ENCODE measurements around the gene SLC25A12.
"Not testable (repeated sequence)": the region's sequence is repeated elsewhere in the genome, so short reads cannot be mapped to it uniquely, and the experiment has no call there.

The SLC25A12 gene, protein sequence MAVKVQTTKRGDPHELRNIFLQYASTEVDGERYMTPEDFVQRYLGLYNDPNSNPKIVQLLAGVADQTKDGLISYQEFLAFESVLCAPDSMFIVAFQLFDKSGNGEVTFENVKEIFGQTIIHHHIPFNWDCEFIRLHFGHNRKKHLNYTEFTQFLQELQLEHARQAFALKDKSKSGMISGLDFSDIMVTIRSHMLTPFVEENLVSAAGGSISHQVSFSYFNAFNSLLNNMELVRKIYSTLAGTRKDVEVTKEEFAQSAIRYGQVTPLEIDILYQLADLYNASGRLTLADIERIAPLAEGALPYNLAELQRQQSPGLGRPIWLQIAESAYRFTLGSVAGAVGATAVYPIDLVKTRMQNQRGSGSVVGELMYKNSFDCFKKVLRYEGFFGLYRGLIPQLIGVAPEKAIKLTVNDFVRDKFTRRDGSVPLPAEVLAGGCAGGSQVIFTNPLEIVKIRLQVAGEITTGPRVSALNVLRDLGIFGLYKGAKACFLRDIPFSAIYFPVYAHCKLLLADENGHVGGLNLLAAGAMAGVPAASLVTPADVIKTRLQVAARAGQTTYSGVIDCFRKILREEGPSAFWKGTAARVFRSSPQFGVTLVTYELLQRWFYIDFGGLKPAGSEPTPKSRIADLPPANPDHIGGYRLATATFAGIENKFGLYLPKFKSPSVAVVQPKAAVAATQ

DNA sequence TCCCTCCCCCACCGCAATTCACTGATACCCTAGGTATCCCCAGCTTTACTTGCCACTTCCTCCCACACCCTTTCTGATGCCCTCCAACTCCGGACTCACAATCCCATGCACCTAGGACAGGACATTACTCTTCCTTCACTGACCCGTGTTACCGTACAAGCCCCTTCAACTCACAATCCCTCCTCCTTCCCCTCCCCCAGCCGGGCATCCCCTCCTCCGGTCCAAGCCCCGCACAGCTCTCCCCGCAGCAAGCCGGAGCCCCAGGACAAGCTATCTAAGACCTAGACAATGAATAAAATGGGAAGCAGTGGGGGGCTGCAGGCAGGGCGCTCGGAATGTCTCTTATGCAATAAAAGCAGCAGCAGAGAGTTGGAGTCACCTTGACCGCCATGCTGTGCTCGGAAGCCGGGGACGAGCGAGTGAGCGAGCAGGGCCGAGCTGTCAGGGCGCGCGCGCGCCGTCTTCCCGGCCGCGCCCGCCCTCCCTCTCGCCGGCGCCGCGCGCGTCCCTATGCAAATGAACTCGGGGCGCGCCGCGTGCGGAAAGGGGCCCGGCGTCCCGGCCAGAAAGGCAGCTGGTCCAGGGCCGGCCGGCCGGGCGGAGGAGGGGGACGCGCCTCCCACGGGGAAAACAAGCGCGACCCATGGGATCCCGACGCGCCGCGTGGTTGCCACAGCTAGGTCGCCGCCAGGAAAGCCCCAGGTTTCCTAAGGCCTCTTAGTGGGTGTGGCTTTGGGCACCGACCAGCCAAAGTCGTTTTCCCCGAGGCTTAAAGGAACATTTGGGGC, at the start of gene SLC25A12:
TSS of gene SLC25A12 (minus strand) at position 421 of the 788 bp plus-strand sequence. CDS start at position 391, 30 bp downstream.
- peak; percentile 78 for DNase-seq (ENCODE audit: low read depth)

DNA sequence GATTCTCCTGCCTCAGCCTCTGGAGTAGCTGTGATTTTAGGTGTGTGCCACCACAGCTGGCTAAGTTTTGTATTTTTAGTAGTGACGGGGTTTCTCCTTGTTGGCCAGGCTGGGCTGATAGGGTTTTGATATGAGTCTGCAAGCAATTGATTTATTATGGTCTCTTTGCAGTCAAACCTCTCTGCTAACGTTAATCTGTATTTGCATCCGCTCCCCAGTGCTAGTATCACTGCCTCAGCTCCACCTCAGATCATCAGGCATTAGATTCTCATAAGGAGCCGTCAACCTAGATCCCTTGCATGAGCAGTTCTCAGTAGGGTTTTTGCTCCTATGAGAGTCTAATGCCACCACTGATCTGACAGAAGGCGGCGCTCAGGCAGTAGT, 47.3 kb upstream of the SLC25A12 start:
- DNase-seq (ENCODE audit: low read depth): no peak

DNA sequence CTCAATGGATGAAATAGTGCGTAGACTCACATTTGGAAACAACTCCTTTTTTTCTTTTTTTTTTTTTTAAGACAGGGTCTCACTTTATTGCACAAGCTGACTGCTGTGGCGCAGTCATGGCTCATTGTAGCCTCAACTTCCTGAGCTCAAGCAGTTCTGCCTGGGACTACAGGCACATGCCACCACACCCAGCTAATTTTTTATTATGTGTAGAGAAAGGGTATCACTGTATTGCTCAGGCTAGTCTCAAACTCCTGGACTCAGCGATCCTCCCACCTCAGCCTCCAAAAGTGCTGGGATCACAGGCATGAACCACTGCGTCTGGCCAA, 45.7 kb upstream of the SLC25A12 start:
- no peak for DNase-seq (ENCODE audit: low read depth)

DNA sequence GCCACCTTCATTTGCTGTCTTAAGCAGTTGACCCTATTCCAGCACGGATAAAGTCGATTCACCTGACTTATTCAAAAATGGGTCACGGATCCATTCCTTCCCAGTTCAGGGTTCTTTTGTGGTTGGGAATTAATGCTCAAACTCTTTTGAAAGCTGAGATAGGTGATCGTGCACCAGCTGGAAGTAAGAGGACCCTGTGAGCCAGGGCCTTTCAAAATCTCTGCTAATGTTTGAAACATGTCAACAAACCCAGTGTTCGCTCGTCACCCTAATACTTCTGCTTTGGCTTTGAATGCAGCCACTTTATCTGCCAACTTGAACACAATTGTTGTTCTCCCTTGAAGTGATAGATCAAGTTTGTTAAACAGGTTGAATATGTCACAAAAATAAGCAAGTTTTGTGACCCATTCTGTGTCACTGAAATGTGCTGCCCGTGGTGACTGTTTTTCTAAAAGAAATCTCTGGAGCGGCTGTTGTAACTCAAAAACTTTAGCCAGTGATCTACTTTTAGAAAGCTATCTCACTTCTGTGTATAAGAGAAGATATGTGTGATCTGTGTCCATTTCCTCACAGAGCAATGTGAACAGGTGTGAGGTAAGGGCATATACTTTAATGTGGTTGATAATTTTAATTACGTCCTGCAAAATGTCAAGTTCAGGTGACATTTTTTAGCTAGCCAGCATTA, 45.2 kb upstream of the SLC25A12 start:
- DNase-seq (ENCODE audit: low read depth): no peak

DNA sequence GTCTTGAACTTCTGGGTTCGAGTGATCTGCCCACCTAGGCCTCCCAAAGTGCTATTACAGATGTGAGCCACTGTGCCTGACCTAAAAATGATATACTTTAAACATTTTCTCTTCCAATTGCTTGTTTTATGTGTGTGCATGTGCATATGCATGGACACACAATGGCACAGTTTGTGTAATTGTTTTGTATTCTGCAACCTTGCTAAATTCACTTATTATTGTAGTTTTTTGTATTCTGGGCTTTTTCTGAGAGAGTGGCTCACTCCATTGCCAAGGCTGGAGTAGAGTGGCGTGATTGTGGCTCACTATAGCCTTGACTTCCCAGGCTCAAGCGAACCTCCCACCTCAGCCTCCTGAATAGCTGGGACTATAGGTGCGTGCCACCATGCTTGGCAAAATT, 36.3 kb upstream of the SLC25A12 start:
- DNase-seq (ENCODE audit: low read depth): no peak

DNA sequence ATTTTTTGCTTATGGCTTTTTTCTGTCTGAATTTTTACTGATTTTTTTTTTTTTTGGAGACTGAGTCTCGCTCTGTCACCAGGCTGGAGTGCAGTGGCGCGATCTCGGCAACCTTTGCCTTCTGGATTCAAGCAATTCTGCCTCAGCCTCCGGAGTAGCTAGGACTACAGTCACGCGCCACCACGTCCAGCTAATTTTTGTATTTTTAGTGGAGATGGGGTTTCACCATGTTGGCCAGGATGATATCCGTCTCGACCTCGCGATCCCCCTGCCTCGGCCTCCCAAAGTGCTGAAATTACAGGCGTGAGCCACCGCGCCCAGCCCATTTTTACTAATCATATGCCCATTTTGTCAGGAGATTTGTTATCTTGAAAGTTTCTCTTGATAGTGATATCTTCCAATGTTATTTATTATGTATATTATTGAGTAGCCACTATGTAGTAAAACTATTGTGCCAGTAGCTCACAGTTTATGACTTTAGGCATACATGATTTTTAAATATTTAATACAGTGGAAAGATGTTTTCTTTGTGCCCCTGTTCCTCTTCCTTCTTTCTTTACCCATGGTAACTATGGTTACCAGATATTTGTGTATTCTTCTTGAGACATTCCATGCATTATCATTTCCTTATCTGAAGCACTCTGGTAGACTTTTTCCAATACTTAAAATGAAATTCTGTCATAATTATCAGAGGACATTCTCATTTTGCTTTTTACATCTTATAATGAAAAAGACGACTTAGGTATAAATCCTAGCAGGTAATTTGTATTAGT, 30.3 kb upstream of the SLC25A12 start:
- no peak for DNase-seq (ENCODE audit: low read depth)

DNA sequence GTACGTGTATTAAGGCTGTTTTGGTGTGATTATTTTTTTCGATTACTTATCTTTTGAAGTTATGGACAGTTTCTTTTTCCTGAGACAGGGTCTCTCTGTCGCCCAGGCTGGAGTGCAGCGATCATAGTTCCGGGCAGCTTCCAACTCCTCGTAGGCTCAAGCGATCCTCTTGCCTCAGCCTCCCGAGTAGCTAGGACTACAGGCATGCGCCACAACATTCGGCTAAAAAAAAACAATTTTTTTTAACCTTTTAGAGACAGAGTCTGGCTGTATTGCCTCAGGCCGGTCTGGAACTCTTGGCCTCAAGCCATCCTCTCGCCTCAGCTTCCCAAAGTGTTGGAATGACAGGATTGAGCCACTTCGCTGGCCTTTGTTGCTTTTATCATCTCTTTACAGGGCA, 29.2 kb upstream of the SLC25A12 start:
- DNase-seq (ENCODE audit: low read depth): no peak

DNA sequence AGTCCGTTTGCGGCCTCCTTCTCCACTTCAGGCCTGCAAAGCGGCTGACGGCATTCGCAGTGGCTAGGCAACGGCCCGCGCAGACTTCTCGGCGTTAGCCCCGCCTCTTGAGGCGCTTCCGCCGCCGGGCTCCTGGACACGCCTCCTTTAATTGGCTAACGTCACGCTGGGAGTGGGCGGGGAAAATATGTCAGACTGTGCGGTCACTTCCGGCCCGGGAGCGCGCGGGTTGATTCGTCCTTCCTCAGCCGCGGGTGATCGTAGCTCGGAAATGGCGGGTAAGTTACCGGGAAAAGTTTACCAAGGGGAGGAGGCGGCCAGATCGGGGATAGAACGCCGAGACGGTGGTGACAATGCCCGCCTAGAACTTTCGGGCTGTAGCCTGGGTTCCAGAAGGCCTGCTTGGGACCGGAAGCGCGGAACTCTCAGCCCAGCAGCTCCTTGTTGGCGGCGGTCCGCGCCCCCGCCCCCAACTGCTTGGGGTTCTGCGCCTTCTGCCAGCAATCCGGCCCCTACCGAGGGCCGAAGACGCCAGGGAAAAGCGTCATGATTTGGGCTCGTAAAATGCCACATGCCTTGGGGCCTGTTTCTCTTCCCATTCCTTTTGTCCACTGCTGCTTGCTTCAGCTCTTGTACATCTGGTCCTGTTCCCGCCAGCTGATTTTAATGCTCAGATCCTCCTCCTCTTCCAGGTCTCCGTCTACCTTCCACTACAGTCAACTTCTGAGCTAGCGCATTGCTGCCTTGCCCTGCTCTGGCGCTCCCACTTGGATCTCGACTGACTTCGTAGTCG, 28.4 kb upstream of the SLC25A12 start, which contains the start of gene HAT1:
TSS of gene HAT1 (plus strand) at position 232 of the 793 bp plus-strand sequence. CDS start at position 272, 40 bp downstream.
- peak; percentile 97 for DNase-seq (ENCODE audit: low read depth)

DNA sequence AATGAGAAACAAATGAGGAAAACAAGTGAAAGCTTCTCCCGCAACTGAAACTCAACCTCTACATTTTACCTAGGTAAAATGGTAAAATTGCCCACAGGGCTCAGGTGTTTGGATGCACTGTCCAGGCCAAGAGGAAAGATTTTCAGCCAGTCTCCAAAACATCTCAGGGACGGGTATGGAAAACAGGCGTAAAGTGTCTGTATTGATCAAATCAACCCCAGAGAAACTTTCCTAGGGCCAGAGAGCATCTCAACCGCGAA, 27.9 kb upstream of the SLC25A12 start:
- DNase-seq (ENCODE audit: low read depth): no peak

DNA sequence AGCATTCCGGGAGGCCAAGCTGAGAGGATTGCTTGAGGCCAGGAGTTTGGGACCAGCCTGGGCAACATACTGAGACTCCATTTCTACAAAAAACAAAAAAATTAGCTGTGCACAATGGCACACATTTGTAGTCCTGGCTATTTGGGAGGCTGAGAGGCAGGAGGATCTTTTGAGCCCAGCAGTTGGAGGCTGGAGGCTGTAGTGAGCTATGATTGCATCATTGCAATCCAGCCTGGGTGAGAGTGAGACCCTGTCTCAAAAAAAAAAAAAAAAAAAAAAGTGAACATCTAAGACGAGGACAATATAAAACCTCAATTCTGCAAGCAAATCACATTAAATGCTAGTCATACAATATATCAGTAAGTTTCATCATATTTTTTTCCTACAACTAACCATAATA, 25.4 kb upstream of the SLC25A12 start:
- DNase-seq (ENCODE audit: low read depth): no peak

DNA sequence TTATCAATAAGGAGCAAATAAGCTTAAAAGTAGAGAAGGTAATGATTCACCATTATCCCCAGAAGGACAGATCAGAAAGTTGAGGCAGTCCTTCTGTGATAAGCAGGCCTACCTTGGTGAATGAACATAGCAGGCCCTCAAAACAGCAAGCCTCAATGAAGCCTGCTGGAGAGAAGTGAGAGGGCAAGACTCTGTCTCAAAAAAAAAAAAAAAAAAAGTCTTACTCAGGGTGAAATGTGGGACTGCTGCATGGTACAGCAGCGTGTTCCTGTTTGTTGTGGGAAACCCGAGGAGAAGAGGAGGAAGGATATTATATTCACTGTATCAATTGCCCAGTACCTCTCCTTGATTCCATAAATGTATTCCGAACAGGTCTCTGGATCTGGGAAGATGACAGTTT, 19.5 kb upstream of the SLC25A12 start:
- DNase-seq (ENCODE audit: low read depth): no peak

DNA sequence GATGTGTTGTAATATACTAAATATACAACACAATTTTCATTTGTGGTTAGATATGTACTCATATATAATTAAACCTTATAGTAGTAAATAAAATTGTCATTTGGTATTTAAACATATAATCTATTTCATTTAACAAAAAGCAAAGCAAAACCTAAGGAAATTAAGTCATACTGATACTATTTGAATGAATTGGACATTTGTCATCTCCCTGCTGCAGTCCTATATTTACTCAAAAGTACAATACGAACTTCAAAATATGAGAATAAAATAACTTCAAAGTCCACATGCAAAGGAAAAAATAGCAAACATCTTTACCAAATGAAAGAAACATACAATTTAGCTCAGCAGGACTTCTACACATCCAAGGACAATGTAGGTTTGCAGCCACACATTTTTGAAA, 16.4 kb upstream of the SLC25A12 start:
- DNase-seq (ENCODE audit: low read depth): no peak

DNA sequence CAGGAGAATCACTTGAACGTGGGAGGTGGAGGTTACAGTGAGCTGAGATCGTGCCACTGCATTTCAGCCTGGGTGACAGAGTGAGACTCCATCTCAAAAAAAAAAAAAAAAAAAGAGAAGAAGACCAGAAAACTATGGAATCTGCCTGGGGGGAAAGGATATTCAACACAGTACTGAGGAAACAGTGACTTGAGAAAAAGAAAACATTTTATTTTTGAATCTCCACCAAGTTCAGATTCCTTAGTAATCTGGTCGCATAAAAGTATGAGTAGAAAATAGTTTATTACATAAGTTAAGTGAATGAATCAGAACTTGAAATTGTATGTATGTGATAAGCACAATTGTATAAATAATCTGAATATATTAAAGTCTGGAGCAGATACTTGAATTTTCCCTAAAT, 15.2 kb upstream of the SLC25A12 start:
- DNase-seq (ENCODE audit: low read depth): no peak

DNA sequence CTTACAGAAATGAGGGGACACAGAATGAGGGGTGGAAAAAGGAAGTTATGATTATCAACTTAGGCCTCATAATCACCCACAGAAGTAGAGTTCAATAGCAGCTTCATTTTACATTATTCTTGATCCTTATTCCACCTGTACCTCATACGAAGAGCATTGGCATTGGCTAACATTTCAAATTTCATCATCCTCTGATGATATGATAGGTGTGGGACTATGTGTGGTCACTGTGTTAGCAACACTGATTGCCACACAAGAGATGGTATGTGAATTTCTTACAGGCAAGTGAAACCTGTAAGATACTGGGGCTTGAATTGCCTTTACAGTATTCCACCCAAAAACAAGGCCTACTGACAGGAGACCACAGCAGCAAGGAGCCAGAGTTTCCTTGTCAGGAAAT, 14.2 kb upstream of the SLC25A12 start:
- DNase-seq (ENCODE audit: low read depth): no peak

DNA sequence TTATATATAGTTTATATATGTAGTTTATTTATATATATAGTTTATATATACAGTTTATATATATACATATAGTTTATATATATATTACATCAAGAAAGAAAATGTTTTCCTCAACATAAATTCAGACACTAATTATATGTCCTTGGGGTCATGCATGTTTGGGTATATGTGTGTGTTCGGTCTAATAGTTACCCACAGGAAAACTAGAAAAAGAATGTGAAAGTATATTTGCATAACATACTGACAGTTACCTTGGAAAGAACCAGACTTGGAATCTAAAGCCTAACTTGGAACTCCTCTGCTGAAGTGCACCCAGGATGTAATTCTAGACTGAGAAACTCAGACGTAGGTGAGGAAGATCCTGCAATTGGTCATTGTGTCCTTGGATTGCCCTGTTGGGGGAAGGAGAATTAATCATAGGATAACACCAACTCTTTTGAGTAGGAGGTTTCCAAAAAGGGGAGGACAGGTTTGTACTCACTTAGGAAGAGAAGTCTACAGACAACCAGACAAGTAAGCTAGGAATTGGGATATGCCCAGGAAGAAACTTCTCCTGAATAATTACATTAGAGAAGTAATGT, 8.9 kb upstream of the SLC25A12 start:
- no peak for DNase-seq (ENCODE audit: low read depth)

DNA sequence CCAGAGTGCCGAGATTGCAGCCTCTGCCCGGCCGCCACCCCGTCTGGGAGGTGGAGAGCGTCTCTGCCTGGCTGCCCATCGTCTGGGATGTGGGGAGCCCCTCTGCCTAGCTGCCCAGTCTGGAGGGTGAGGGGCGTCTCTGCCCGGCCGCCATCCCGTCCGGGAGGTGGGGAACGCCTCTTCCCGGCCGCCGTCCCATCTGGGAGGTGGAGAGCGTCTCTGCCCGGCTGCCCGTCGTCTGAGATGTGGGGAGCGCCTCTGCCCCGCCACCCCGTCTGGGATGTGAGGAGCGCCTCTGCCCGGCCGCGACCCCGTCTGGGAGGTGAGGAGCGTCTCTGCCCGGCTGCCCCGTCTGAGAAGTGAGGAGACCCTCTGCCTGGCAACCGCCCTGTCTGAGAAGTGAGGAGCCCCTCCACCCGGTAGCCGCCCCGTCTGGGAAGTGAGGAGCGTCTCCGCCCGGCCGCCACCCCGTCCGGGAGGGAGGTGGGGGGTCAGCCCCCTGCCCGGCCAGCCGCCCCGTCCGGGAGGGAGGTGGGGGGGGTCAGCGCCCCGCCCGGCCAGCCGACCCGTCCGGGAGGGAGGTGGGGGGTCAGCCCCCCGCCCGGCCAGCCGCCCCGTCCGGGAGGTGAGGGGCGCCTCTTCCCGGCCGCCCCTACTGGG, 5.7 kb upstream of the SLC25A12 start:
- DNase-seq (ENCODE audit: low read depth): not testable (repeated sequence)

DNA sequence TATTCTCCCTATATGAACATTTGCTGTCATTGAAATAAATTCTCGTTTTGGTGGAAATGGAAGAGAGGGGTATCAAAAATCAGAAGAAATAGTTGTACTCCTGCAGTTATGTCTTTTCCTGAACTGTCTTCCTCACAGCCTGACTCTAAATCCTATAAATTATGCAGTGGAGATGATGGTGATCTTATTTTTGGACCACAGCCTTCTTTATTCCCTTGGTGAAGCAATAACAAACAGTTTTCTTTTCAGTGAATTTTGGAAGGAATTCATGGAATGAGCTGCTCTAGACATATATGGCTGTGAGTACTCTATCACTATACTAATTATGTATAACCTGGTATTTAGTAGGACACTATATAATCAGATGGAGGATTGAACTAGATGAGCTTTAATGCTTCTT, 1.7 kb upstream of the SLC25A12 start:
- no peak for DNase-seq (ENCODE audit: low read depth)

DNA sequence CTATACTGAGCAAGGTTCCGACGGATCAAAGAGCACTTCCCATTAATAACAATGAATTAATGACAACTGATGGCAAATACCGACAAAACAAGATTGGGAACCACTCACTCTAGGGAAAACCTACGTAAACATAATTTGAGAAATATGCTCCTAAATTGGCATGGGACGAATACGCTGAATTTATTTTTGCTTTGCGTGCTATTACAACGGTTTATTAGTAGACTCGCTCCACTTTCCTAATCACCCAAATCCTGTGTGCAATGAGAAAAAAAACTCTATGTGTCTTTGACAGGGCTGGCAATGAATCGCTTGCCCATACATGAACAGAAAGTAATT, 536 bp upstream of the SLC25A12 start:
- DNase-seq (ENCODE audit: low read depth): no peak

DNA sequence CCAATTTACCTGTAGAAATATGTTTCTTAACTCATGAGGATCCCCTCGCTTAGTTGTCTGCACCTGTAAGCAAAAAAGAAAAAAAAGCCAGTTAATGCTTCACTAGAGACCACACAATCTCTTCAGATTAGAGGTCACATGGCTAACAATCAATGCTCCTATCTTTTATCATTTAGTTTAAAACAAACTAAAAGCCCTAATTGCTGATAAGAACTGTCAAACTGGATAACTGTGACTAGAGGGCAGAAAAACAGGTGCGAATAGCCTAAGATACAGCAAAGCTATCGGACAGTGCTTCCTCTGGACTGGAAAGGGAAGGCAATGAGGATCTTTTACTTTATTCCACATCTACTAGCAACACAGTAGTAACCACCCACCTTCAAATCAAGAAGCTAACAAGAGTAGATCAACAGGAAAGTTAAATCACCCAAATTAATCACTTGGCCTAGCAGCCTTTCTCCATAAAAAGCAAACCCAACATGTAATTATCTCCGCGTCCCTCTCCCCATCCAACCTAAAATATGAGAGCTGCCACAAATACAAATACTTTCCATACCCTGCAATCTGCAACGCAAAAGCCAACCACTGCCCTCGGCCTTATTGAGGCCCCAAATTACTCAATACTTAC, 734 bp downstream of the SLC25A12 start:
- no peak for DNase-seq (ENCODE audit: low read depth)

DNA sequence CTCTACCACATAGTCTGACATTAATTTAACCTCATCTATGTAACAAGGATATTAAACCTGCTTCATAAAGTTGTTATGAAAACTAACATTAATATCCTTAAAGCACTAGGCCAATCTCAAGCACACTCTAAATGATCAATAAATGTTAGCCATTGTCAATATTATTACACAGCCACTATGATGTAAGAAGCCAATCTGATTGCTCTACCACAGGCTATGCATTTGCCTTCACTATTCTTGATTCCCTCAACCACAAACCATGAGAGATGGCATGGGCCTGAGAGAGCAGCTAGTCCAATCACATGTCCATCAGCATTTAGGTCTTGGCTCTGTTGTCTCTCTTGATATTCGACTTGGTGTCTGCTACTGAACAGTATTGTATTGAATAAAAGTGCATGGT, 4.2 kb downstream of the SLC25A12 start:
- no peak for DNase-seq (ENCODE audit: low read depth)

Data from activated T-cell treated with anti-CD3 and anti-CD28 coated beads for 48 hours (primary cell).